AG08395 (cell line): ENCODE data around the gene DHCR7.

Experiments
- DNase-seq: peaks from one replicate; pipeline ENCODE4 v3.0.0; 2012; ENCODE audit warnings: mixed read lengths, low spot score

Gene DHCR7, protein sequence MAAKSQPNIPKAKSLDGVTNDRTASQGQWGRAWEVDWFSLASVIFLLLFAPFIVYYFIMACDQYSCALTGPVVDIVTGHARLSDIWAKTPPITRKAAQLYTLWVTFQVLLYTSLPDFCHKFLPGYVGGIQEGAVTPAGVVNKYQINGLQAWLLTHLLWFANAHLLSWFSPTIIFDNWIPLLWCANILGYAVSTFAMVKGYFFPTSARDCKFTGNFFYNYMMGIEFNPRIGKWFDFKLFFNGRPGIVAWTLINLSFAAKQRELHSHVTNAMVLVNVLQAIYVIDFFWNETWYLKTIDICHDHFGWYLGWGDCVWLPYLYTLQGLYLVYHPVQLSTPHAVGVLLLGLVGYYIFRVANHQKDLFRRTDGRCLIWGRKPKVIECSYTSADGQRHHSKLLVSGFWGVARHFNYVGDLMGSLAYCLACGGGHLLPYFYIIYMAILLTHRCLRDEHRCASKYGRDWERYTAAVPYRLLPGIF

DNA sequence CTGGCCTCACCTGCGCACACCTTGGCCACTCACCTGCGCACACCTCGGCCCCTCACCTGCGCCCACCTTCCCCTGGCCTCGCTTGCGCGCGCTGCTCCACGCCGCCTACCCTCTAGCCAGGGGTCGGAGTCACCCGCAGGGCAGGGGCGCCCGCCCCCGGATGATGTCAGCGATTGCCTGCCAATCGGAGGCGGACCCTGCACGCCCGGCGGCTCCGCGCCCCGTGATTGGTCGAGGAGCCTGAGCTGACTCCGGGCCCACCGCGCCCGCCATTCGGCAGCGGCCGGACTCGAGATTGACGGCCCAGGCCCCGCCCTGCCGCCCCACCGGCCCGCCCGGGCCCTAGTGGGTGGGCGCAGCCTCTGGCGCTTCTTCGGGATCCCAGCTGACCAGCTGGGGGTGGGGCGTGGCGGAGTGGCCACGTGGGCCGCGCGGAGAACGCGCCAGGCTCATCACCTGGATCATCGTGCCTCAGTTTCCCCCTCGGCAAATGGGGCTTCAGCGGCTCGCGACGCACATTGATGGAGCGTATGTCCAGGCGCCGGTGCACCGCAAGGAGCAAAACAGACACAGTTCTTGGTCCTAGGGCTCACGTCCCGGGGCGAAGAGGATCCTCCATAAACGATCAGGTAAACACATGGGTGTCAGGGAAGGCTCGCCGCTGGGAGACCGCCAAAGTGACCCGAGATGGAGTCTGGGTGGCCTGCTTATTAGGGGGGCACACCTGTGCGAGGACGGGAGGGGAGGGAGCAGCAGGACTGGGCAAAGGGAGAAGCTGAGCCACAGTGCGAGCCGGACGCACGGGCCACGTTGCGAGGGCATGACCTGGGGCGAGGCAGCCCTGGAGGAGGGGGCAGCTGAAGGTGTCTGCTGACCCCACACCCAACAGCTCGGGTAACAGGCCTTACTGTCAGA lies at the start of gene DHCR7:
Gene DHCR7 (minus strand): TSS at position 137 of the 915 bp plus-strand sequence. CDS start 3,441 bp downstream, outside the sequence.
- peak; percentile 98 for DNase-seq

DNA sequence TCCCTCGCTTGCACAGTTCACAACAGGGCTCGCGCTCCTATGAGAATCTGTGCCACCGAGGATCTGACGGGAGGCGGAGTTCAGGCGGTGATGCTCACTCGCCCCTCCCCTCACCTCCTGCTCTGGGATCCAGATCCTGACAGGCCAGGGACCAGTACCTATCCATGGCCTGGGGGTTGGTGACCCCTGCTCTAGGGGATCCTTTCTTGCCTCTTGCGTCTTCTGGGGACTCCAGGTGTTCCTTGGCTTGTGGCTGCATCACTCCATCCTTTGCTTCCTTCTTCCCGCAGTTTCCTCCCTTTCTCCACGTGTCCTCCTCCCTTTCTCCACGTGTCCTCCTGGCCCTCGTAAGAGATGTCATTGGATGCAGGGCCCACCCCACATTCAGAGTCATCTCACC lies 48.2 kb upstream of the DHCR7 start:
- no peak for DNase-seq

DNA sequence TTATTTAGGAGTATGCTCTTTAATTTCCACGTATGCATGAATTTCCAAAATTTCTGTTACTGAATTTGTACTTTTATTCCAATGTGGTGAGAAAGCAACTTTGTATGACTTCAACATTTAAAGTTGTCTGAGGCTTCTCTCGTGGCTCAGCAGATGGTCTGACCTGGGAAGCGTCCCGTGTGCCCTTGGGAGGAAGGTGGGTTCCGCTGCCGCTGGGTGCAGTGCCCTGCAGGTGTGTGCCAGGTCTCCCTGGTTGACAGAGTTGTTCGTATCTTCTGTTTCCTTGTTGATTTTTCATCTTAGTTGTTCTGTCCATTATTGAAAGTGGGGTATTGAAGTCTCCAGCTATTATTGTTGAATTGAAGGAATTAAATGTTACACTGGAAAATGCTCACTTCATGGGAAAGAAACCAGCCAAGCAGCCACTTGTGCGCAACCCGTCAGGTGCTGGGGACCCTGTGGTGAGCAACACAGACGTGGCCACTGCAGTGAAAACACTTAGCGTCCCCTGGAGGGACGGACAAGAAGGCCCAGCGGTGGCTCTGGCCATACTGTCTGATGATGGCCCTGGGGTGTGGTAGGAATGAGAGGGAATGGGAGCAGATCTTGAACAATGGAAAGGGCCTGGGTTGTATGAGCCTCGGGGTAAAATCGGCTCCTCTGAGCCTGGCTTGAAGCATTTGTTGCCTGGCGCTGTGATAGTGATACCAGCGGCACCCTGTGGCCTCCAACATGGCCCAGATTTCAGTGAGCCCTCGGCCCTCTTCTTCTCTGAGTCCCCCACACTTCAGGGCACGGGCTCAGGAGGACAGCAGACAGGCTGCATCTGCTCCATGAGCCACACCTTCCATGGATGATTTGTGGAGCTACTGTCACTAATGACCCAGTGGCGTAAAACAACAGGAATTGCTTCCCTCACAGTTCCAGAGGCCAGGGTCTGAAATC lies 47.4 kb upstream of the DHCR7 start:
- DNase-seq, result no peak

DNA sequence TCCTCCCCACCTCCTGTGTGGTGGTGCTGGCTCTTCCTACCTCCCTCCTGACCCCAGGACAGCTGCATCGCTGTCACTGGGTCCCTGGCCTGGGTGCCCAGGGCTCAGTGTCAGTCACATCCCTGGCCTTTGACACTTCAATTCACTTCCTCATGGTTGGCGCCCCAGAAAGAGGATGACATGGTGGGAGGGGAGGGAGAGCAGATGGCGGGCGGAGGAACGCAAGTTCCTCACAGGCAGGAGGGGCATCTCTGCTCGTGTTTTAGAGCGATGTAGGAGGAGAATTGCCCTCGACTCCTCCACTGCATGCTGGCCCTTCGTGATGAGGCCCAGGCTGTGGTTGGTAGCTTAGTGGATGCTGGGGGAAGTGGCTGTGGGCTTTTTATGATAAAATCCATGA lies 43.7 kb upstream of the DHCR7 start:
- no peak for DNase-seq

DNA sequence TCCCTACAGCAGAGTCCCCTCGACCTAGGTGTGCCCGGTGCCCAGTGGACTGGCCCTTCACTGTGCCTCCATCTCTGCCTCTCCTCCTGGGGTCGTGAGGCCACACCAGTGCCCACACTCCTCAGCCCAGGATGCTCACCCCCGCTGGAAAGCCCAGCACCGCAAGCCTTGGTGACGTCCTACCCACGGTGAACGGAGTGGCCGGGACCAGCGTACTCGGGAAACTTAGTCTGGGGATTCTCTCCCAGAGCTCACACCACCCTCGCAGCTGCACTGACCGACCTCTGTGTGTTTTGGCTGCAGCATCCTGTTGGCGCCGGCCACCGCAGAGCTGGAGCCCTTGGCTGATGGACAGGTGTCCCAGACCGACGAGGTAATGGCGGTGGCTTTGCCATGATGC lies 43.3 kb upstream of the DHCR7 start:
- DNase-seq, result no peak

DNA sequence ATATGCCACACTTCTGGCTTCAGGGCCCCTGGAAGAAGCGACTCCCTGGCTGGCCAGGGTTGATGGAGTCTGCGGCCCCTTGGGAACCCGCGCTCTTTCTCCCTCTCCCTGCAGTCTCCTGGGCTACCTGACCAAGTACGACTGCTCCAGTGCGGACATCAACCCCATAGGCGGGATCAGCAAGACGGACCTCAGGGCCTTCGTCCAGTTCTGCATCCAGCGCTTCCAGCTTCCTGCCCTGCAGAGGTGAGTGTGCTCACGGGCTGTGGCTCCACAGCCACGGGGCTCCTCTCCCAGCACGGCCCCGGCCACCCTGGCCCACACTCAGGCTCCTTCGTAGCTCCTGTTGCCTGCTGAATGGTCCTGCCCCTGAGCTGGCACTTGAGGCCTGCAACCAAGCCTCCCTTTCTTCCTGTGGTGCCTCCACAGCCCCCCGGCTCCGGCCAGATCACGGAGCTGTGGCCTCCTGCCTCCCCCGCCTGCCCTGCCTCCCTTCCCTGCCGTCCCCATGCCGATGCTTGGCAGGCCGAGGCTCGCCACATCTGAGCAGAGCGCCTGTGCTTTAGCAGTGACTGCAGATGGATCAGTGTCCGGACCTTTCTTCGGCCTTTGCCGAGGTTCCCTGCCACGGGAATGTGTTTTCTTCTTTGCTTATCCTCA lies 42.7 kb upstream of the DHCR7 start:
- no peak for DNase-seq

DNA sequence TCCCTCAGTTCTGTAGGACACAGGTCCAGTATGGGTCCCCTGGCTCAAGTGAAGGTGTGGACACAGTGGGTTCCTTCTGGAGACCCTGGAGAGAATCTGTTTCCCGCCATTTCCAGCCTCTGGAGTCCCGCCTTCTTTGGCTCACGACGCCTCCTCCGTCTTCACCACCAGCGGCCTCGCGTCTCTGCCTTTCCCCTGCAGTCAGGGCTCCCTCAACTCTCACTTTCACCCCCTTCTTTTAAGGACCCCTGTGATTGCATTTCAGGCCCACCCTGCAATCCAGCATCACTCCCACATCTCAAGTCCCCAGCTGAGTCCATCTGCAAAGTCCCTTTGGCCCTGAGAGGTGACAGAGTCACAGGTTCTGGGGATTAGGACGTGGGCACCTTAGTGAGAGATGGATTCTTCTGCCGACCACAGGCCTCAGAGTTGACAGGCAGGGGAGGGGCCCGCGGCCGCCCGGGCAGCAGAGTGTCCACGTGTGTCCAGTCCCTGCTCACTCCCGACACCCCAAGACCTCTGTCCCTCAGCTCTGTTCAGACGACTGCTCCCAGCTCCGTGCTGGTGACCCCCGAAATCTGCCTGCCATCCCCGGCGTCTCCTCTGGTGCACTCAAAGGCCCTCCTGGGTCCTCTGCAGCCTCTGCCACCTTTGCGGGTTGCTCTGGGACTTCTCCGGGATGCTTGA lies 42.0 kb upstream of the DHCR7 start:
- DNase-seq, result no peak

DNA sequence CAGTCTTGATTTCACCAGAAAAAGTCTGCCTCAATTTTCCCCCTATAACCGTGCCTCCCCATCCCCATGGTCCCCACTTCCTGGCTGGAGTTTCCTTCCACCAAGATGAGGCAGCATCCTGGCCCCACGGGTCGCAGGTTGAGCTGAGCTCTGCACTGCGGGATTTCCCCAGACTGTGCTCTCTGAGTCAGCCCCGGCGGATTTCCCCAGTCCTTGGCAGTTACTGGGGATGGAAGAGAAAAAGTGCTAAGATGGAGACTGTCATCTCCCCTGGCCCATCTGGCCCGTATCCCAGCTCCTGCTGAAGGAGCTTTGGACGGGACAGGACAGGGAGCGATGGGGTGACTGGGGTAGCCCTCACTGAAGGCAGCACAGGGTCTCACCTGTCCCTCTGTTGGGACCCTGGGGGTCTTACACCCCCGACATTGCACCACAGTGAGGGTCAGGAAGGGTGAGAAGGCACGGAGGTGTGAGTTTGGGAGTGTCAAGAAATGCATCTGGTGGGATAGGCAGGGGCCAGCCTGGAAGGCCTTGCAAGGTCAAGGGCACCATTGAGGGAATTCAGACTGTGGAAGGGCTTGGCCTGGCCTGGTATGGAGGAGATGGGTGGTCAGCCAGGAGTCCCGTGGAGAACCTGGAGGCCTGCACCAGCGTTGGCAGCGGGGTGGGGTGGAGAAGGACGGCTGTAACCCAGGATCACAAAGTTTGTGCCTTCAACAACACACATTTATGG lies 41.3 kb upstream of the DHCR7 start:
- DNase-seq, result no peak

DNA sequence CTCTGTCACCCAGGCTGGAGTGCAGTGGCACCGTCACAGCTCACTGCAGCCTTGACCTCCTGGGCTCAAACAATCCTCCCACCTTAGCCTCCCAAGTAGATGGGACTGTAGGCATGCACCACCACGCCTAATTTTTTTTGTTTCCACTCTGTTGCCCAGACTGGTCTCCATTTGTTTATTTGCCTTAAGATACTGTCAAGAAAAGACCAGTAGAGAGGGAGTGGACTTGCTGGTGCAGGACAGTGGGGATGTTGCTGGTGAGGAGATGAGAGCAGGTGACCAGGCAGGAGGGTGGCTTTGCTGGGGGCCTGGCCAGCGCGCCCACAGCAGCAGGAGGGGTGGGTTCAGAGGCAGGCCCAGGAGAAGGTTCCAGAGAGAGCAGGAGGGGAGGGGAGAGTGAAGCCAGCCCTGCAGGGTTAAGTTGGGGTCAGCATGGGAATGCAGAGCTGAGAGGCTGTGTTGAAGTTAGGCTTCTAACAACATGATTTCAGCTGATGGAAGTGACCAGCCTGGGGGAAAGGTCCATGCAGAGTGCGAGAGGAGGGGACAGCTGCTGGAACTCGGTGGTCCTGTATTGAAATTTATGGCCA lies 40.6 kb upstream of the DHCR7 start:
- no peak for DNase-seq

DNA sequence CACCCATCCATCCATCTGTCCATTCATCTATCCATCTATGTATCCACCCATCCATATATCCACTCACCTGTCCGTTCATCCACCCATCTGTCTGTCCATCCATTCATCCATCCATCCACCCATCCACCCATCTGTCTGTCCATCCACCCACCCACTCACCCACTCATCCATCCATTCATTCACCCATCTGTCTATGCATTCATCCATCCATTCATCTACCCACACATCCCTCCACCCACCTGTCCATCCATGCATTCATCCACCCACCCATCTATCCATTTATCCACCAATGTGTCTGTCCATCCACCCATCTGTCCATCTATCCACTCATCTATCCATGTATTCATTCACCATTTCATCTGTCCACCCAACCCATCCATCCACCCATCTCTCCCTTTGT lies 38.1 kb upstream of the DHCR7 start:
- DNase-seq, result no peak

DNA sequence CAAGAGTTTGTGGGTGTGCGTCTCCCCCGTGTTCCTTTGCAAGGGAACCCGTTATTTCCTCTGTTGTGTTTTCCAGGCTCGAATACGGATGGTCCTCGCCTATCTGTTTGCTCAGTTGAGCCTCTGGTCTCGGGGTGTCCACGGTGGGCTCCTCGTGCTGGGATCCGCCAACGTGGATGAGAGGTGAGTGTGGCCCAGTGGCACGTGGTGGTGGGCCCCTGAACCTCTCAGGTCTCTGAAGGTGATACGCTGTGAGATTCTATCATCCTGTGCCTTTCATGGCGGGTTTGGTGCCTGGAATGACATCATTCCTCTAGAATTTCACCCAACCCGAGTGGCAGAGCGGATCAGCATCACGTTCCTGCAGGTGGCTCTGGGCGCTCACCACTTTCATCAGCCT lies 37.3 kb upstream of the DHCR7 start:
- DNase-seq, result no peak

DNA sequence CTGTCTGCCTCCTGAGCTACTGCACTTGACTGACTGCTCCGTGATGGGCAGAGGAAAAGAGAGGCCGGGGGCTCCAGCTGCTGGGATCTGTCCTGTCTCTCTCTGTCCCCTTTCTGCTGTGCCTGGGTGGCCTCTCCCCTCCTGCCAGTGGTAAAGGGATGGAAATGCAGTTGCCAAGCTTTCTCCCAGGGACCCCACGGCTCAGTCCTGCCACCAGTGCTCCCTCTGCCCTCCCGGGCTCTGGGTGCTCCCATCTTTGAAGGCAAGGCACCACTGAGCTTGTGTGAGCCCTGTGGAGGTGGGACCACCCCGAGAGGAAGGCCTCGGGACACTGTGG lies 36.8 kb upstream of the DHCR7 start:
- no peak for DNase-seq

DNA sequence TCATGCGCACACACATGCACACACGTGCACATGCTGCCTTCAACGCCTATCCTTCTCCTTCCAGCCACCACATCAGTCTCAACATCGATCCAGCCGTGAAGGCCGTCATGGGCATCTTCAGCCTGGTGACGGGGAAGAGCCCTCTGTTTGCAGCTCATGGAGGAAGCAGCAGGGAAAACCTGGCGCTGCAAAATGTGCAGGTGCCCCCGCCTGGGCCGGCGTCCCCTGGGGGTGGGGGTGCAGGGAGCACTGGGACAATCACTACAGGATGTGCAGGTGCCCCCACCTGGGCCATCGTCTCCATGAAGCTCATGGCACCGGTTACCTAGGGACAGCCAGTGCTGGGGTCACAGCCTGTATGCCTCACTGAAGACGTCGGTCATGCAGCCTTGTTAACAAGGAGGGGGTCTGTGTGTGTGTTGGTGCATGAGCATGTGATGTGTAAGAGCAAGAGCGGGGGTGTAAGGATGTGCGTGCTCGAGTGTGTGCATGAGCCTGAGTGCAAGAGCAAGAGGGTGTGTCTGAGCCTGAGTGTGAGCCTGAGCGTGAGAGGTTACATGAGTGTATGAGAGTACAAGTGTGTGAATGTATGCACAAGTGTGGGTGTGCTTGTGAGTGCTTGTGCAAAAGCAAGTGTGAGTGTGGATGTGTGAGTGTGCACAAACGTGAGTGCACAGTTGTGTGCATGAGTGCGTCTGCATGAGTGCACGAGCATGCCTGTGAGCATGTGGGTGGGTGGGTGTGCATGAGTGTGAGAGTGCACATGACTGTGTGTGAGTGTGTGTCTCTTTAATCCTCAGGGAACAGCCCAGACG lies 36.3 kb upstream of the DHCR7 start:
- DNase-seq, result no peak

DNA sequence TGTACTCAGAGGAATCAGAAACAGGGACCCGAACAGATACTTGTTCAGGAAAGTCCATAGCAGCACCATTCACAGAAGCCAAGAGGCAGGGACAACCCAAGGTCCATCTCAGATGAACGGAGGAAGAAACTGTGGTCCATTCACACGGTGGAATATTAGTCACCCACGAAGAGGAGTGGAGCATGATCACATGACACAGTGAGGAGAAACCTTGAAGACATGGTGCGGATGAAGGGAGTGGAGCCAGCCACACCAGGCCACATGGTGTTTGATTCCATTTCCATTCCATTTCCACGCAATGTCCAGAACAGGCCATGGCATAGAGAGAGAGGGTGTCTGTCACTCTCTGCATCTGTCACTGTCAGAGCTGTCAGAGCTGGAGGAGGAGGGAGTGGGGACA lies 35.5 kb upstream of the DHCR7 start:
- no peak for DNase-seq

DNA sequence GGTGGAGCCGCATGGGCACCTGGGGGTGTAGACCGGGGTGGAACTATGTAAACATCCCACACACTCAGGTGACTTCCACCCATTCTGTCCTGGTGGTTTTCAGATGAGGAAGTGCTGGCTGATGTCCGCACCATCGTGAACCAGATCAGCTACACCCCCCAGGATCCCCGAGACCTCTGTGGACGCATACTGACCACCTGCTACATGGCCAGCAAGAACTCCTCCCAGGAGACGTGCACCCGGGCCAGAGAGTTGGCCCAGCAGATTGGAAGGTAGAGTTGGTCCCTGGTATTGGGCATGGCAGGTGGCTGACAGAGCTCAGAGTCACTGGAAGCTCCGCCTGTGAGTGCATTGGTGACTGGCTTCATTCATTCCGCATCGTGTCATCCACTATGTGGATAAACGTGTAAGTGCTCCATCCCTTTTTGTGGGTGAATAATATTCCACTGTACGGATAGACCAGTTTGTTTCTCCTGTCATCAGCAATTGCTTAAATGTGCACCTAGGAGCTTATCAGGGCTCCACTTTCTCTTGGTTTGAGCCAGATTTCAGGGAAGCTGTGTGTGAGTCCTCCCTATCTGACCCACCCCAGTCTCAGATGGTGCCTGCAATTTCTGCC lies 34.7 kb upstream of the DHCR7 start:
- no peak for DNase-seq

DNA sequence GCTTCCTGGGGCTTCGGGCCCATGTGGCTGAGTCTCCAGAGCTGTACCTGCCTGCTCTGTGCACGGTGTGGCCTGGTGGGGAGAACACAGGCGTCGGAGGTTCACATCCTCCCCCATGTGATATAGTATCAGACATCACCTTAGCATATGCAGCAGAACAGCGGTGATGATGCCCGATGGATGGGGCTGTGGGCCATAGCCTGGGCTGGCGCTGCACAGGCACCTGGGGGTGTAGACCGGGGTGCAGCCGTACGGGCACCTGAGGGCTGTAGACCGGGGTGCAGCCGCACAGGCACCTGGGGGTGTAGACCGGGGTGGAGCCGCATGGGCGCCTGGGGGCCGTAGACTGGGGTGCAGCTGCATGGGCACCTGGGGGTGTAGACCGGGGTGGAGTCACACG lies 34.0 kb upstream of the DHCR7 start:
- no peak for DNase-seq

DNA sequence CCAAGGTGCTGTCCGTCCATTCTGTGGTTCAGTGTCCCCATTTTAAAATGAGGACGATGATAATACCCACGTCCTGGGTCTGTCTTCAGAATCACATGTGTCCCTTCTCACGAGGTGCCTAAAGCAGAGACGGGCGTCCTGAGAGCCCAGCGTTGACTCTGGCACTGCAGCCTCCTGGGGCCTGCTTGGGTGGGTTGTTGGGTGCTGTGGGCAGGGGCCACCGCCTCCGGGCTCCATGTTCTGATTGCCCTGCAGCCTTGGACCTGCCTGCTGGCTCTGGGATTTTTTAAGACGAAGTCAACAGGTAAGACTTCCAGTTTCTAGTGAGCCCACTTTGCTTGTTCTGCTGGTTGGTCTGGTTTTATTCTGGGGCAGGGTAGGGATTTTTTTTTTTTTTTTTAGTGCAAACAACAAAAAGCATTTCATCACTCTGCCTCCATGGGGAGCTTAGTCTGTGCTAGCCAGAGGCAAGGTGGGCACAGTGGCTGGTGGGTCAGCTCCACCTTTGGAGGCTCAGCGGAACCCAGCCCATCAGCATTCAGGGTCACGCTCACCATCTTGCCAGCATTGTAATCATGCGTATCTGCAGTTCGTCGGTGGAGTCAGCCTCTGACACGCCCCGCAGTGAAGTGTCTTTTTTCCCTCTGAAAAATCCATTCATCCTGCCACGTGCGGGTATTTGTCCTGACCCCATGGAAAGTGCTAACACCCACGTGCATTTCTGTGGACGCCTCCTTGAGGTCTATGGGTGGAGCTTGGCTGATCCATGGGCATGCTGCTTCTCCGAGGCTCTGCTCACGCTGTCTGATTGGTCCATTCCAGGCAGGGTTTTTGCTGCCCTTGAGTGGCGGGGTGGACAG lies 33.1 kb upstream of the DHCR7 start:
- no peak for DNase-seq

DNA sequence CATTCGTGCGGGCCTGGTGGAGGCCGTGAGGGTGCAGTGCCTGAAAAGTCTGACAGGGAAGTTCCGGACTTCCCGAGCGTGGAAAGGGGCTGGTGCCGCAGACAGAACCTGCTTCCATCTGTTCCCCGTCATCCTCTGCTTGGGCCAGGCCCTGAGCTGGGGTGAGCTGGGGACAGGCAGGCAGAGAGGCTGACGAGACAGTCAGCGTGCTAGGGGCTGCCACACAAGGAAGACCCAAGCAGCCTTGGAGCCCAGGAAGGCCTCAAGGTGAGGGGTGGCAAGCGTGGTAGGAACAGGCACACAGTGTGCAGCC lies 30.3 kb upstream of the DHCR7 start:
- DNase-seq, result no peak
